ENCODE measurements around the gene KIFC1. TPM values are rescaled to one million over a fixed set of nuclear protein-coding genes. Genes with fewer than 3 reads are reported as not detected.

Gene KIFC1
- total RNA-seq, 1 donor from 2014 or later, result 0.49 TPM

- intact Hi-C loops (cut with micrococcal nuclease), result no loop called here
- no peak overlapping the region for H3K27ac ChIP-seq (replicated peaks)
- H3K36me3 ChIP-seq, result peaks cover 15% of the 10 kb centered on the region
- H3K27me3 ChIP-seq (ENCODE audit: low read depth), result no peaks in the 10 kb centered on the region
- no peak for TF ChIP-seq CTCF (IDR thresholded peaks at IDR 0.05; ENCODE audit: borderline replicate concordance)
- peaks cover 28% of the 10 kb centered on the region for H3K4me1 ChIP-seq
- DNase-seq, result no peak
- no peaks in the 10 kb centered on the region for H3K9me3 ChIP-seq (replicated peaks)
- no peak overlapping the region for H3K4me3 ChIP-seq
Observed at GRCh38 chr6:33450434-33450833, 58.8 kb downstream of the KIFC1 start.

- no peaks in the 10 kb centered on the region for H3K27me3 ChIP-seq (ENCODE audit: low read depth)
- TF ChIP-seq CTCF (IDR thresholded peaks at IDR 0.05; ENCODE audit: borderline replicate concordance), result no peak
- H3K9me3 ChIP-seq (replicated peaks), result no peaks in the 10 kb centered on the region
- intact Hi-C loops (cut with micrococcal nuclease), result no loop called here
- DNase-seq, result no peak
- H3K4me1 ChIP-seq, result peaks cover 30% of the 10 kb centered on the region
- H3K4me3 ChIP-seq, result no peak overlapping the region
- no peak overlapping the region for H3K27ac ChIP-seq (replicated peaks)
- peaks cover 17% of the 10 kb centered on the region for H3K36me3 ChIP-seq
Observed at GRCh38 chr6:33451606-33452005, 60.0 kb downstream of the KIFC1 start.

- Histone ChIP-seq H3K9me3 (replicated peaks) (no peaks in the 10 kb centered on the region), H3K27ac (replicated peaks) (no peak overlapping the region), H3K36me3 (peaks cover 17% of the 10 kb centered on the region), H3K4me1 (peaks cover 30% of the 10 kb centered on the region), H3K27me3 (ENCODE audit: low read depth) (no peaks in the 10 kb centered on the region), H3K4me3 (no peak overlapping the region)
- intact Hi-C loops (cut with micrococcal nuclease), result no loop called here
- TF ChIP-seq CTCF (IDR thresholded peaks at IDR 0.05; ENCODE audit: borderline replicate concordance), result no peak
- DNase-seq, result no peak
Observed at GRCh38 chr6:33452496-33452895, 60.9 kb downstream of the KIFC1 start.

DNA sequence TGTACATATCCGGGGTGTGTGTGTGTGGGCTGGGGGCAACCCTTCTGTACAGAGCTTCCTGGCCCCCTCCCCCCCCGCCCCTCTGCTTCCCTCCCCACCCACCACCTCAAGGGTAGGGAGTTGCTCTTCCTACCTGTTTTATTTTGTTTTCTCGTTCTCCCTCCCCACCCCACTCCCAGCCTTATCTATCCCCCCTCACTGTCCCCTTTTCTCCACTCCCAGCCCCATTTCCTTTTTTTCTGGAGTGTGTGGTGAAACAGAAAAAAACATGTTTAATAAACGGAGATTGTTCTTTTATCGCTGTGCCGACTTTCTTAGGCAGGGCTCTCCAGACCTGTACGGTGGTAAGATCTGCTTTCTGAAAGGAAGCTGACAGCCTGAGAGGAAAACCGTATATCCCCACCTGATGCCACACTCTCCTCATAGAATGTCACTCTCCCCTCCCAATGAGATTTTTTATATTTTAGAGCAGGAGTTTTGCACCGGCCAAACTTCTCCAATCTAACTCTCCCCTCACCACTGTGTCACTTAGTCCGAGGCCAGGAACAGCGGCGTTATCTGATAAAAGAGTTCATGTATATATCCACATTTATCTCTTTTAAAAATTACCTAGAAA is 61.9 kb downstream of the KIFC1 start:
- no peaks in the 10 kb centered on the region for H3K9me3 ChIP-seq (replicated peaks)
- no peak for DNase-seq
- H3K4me3 ChIP-seq, result peak overlapping the region; percentile 87
- intact Hi-C loops (cut with micrococcal nuclease), result no loop called here
- H3K36me3 ChIP-seq, result peaks cover 14% of the 10 kb centered on the region
- peaks cover 30% of the 10 kb centered on the region for H3K4me1 ChIP-seq
- no peaks in the 10 kb centered on the region for H3K27me3 ChIP-seq (ENCODE audit: low read depth)
- peak overlapping the region; percentile 88 for H3K27ac ChIP-seq (replicated peaks)
- no peak for TF ChIP-seq CTCF (IDR thresholded peaks at IDR 0.05; ENCODE audit: borderline replicate concordance)

DNA sequence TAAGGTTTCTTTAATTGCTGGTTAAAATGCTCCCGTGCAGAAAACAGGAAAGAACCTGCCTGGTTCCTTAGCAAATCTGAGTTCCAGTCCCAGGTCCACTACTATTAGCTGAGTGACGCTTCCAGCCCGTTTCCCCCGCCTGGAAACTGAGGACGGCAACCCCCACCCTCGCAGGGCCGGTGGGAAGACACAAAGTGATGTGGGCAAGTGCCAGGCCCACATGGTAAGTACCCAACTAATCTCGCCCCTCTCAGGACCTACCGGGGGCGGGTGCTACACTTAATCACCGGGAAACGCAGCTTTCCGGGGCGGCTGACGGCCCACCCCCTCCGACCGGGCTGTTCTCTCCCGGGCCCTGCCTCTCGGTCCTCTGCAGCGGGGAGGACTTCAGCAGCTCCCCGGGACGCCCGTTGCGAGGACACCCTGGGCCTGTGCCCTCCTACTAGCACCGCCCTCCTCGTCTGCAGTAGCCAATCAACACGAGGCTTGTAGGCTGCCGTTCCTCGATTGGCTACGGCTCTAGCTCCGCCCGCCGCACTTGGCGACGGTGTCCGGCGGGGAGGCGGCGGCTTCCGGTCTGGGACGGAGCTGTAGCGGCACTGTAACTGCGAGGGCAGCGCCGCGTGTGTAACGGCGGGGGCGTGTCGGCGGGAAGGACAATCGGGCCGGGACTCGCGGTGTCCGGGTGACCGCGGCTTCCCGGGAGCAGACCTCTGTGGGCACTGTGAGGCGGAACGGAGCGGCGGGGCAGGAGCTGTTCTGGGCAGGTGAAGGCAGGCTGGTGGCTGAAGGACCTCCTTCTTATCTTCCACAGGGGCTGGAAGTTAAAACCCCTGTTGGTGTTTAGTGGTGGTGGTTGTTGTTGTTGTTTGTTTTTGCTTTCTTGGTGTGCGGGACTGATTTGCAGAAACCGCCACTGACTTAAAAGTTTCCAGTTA is 62.7 kb downstream of the KIFC1 start, which contains the start of gene ZBTB9:
Gene ZBTB9 (plus strand): TSS at position 568 of the 938 bp plus-strand sequence. CDS start 525 bp downstream, outside the sequence.
- Histone ChIP-seq H3K4me1 (peaks cover 30% of the 10 kb centered on the region), H3K4me3 (peak within 1 kb of the TSS; percentile 87), H3K27me3 (ENCODE audit: low read depth) (no peaks in the 10 kb centered on the region), H3K36me3 (peaks cover 14% of the 10 kb centered on the region), H3K27ac (replicated peaks) (peak within 1 kb of the TSS; percentile 88), H3K9me3 (replicated peaks) (no peaks in the 10 kb centered on the region)
- peak; percentile 96 for DNase-seq
- no peak for TF ChIP-seq CTCF (IDR thresholded peaks at IDR 0.05; ENCODE audit: borderline replicate concordance)
- intact Hi-C loops (cut with micrococcal nuclease), result no loop called here

All from left ventricle myocardium inferior (tissue), 1 donor.